Superior temporal gyrus (tissue), 1 donor: ENCODE measurements around the gene ZDHHC13.

Experiments
- DNase-seq: peaks from one replicate; pipeline ENCODE4 v3.0.0-alpha.2; 2016; ENCODE audit errors: extremely low spot score

ZDHHC13 gene

GRCh38 chr11:19116971-19117759, at the start of gene ZDHHC13:
TSS of gene ZDHHC13 (plus strand) at chr11:19117168. CDS start at chr11:19117250, 82 bp downstream.
- peak; percentile 93 for DNase-seq

GRCh38 chr11:19071255-19071654, 45.7 kb upstream of the ZDHHC13 start:
- peak; percentile 85 for DNase-seq

GRCh38 chr11:19072464-19072863, 44.5 kb upstream of the ZDHHC13 start:
- DNase-seq = no peak

- DNase-seq = no peak
Observed at GRCh38 chr11:19073454-19074415, 43.2 kb upstream of the ZDHHC13 start.

GRCh38 chr11:19075636-19076035, 41.3 kb upstream of the ZDHHC13 start:
- DNase-seq = no peak

GRCh38 chr11:19076744-19077589, 40.0 kb upstream of the ZDHHC13 start:
- peak; percentile 84 for DNase-seq

GRCh38 chr11:19077965-19078364, 39.0 kb upstream of the ZDHHC13 start:
- DNase-seq = no peak

GRCh38 chr11:19079643-19080440, 37.1 kb upstream of the ZDHHC13 start:
- peak; percentile 22 for DNase-seq

GRCh38 chr11:19080579-19080993, 36.4 kb upstream of the ZDHHC13 start:
- DNase-seq = peak; percentile 40

- no peak for DNase-seq
Observed at GRCh38 chr11:19083166-19083565, 33.8 kb upstream of the ZDHHC13 start.

GRCh38 chr11:19084661-19085315, 32.2 kb upstream of the ZDHHC13 start:
- no peak for DNase-seq

GRCh38 chr11:19087658-19088057, 29.3 kb upstream of the ZDHHC13 start:
- no peak for DNase-seq

GRCh38 chr11:19088791-19089190, 28.2 kb upstream of the ZDHHC13 start:
- DNase-seq = no peak

- no peak for DNase-seq
Observed at GRCh38 chr11:19089421-19089820, 27.5 kb upstream of the ZDHHC13 start.

GRCh38 chr11:19091366-19091765, 25.6 kb upstream of the ZDHHC13 start:
- DNase-seq = no peak

GRCh38 chr11:19092342-19092741, 24.6 kb upstream of the ZDHHC13 start:
- no peak for DNase-seq

GRCh38 chr11:19092850-19093249, 24.1 kb upstream of the ZDHHC13 start:
- DNase-seq = no peak

GRCh38 chr11:19093976-19094375, 23.0 kb upstream of the ZDHHC13 start:
- DNase-seq = no peak

- DNase-seq = no peak
Observed at GRCh38 chr11:19094859-19095258, 22.1 kb upstream of the ZDHHC13 start.

- no peak for DNase-seq
Observed at GRCh38 chr11:19099093-19099492, 17.9 kb upstream of the ZDHHC13 start.
